ENCODE results near the gene COPA.

The COPA gene

DNA sequence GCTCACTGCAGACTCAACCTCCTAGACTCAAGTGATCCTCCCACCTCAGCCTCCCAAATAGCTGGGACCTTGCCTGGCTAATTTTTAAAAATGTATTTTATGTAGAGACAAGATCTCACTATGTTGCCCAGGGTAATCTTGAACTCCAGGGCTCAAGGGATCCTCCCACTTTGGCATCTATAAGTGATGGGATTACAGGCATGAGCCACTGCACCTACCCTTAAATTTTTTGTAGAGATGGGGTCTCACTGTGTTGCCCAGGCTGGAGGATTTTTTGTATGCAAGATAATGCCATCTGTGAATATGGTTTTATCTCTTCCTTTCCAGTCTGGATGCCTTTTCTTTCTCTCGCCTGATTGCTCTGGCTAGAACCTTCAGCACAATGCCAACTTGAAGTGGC is 72.0 kb downstream of the COPA start:
- DNase-seq: no peak

DNA sequence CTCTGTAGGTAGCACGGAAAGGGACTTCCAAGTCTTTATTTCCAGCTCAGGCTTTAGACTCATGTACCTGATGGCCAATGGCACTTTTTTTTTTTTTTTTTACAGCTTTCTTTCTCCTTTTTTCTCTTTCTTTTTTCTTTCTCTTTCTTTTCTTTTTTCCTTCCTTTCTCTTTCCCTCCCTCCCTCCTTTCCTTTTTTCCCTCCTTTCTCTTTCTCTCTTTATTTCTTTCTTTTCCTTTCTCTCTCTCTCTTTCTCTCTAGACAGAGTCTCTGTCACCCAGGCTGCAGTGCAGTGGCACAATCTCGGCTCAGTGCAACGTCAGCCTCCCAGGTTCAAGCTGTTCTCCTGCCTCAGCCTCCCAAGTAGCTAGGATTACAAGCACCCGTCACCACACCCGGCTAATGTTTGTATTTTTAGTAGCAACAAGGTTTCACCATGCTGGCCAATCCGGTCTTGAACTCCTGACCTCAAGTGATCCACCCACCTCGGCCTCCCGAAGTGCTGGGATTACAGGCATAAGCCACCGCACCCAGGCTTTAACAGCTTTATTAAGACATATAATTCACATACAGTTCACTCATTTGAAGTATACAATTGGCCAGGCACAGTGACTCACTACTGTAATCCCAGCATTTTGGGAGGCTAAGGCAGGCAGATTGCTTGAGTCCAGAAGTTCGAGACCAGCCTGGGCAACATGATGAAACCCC is 75.6 kb downstream of the COPA start:
- no peak for DNase-seq

DNA sequence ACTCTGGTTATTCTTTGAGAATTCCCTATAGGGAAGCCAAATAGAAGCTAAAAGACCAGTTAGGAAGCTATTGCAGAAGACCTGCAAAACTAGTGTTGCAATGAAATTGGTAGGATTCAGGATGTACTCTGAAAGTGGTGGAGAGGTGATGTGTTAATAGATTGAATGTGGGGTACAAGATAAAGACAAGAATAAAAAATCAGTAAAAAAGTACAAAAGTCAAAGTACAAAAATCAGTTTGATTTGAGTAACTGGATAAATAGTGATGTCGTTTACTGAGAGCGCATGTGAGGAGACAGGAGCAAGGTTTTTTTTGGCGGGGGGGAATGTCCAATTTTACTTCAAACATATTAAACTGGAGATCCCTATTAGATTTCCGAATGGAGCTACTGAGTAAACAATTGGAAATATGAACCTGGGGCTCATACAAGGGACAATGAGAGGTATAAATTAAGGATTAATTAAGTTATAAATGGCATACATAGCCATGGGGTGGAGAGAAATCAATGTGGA is 78.2 kb downstream of the COPA start:
- DNase-seq: no peak

DNA sequence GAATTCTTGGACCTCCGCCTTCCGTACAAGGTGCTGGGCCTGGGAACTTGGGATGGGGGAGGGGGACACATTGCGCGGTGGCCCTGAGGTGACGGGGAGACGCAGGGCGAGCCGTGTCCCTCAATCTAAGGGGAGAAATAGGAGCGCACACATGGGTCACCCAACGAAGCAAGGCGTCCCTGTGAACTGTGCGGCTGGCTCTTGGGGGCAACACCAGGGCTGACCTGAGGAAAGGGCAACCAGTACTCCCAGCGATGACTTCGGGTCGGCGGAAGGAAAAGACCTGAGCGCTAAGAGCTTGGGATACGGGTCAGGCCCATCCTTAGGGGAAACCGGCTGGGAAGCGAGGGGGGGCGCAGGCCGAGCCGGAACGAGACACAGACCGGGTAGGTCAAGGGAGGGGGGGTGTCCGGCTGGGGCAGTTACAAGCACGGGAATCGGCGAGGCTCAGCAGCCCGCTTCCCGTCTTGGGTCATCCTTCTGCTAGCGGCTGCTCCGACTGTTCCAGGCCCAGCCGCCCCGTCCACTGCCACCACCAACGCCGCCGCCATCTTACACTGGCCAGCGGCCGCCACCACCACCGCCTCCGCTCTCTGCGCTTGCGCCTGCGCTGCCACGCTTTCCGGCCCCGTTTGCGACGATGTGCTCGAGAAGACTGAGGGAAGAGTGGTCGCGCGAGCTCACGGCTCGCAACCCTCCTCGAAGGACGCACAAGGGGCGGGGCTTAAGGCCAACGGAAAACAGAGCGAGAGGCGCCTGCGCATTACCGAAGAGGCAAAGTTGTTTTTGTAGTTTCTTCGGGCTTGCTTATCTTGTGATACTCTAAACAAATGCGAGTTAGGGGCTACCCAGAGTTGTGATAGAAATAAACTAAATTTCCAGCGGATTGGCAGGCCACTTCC is 80.9 kb downstream of the COPA start, which contains the start of gene DCAF8:
TSS of gene DCAF8 (minus strand) at position 657 of the 902 bp plus-strand sequence. CDS start 18,541 bp downstream, outside the sequence.
- peak; percentile 67 to 98 (median 95) for DNase-seq

DNA sequence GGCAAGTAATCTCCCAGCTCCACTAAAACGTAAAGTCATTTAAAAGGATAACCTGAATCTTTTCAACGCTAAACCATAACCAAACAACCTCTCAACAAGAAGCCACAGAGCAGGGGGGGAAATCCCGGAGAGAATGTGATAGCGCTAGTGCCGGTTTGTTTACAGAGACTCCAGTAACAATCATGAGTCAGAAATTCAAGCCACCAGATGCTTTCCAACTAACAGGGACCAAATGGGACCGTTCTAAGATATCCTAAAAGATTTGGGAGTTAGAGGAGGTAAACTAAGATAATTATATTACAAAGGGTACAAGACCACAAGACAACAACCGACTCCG is 81.5 kb downstream of the COPA start:
- DNase-seq: peak in 6 of 56 donors; percentile 11 to 46 (median 26)

DNA sequence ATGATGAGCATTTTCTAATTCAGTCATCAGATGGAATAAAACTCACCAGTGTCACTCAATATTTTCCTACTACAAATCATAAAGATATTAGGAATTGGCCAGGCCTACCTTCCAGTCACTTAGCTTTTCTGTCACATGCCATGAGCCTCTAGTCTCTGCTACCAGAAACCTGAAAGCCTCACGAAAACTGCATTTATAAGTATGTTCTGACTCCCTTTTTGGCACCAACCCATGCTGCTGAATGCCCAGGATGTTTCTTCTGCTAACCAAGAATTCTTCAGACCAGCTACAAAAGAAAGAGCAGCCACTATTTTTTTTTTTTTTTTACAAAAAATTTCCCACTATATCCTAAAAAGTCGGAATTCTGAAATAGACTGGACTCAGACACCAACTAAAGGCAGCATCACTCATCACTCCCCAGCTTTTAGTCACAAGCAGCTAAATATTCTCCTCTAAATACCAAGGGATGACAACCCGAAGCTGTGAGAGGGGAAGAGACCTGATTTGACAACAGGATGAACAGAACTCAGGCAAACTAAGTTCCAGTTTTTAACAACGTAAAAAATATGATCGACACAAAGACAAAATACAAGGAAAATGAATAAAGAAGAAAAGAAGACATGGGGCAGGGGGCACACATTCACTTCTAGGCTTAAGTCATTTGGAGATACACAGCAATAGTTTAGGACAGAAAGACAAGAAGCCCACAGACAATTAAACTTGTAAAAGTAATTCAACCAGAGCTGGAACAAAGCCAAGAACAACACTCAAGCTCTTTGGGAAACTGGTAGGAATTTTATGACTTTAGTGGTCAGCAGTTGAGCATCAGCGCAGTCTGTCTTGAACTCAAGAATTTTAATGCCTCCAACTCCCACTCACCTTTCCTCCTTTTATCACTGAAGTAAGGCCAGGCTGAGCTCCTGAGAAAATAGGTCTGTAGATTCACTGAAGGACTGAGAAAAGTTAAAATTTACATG is 82.4 kb downstream of the COPA start:
- DNase-seq: no peak

DNA sequence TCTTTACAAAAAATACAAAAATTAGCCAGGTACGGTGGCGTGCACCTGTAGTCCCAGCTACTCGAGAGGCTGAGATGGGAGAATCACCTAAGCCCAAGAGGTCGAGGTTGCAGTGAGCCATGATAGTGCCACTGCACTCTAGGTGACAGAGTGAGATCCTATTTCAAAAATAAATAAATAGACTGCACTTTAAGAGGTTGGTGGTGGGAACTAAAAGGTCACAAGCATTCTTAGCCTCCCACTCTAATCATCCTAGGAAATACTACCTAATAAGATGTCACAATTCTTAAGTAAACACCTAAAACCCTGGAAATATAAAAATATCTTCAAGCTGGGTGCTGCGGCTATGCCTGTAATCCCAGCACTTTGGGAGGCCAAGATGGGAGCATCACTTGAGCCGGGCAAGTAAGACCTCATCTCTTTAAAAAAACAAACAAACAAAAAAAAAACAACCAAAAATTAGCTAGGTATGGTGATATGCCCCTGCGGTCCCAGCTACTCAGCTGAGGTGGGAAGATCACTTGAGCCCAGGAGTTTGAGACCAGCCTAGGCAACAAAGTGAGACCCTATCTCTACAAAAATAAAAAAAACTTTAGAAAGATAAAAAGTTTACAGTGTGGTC is 84.8 kb downstream of the COPA start:
- no peak for DNase-seq

DNA sequence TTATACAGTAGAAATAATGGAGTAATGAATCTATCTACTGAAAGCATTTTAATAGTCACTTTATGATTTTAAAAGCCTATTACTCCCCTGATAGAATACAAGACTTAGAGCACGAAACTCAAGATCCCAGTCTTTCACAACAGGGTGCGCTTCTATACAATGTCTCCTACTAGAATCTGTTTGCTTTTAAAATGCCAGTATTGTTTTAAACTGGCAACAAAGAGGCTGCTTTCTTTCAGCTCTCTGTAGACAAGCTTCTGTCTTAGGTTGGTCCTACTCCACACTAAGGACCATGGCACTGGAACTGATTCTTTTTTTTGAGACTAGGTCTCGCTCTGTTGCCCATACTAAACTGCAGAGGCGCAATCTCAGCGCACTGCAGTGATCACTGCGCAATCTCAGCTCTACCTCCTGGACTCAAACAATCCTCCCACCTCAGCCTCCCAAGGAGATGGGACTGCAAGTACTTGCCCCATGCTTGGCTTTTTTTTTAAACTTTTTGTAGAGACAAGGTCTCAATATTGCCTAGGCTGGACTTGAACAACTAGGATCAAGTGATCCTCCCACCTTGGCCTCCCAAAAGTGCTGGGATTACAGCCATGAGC is 85.5 kb downstream of the COPA start:
- no peak for DNase-seq

DNA sequence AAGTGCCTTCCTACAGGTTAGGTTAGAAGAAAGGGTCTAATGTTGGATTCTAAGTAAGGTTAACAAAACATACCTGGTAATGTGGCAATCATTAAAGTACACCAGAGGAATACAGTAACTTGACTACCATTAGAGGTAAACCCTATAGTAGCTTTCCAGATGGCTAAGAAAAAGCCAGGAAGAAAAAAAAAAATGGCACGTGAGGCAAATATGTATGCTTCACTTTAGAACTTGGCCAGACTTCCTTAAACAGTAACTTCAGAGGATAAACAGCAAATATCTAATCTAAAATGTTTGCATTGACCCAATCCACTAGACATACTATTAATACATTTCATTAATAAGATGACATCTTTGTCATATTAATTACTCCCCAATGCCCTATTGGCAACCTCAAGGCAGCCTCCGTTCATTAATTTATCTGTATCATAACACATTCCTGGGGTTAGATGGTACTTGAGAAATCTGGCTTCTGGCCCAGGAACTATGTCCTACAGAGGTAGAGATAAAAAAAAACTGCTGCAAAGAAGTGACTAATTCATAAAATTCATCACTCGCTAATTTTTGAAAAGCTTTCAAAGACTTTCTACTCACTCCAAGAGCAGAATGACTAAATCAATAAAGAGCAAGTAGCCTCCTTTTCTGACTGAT is 86.5 kb downstream of the COPA start:
- DNase-seq: no peak

DNA sequence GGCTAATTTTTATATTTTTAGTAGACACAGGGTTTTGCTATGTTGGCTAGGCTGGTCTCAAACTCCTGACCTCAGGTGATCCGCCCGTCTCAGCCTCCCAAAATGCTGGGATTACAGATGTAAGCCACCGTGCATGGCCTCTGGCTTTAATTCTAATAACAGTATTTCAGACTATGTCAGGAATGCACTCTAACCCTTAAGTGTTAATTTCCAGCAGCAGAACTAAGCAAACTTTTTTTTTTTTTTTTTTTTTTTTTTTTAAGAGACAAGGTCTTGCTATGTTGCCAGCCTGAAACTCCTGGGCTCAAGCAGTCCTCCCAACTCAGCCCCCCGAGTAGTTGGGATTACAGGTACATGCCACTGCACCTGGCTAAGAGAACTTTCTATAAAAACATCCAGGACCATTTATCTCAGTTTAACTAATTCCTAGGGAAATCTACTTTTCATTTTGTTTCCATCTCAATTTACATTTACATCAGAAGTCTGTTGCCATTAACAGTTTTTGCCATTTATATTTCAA is 87.2 kb downstream of the COPA start:
- no peak for DNase-seq

DNA sequence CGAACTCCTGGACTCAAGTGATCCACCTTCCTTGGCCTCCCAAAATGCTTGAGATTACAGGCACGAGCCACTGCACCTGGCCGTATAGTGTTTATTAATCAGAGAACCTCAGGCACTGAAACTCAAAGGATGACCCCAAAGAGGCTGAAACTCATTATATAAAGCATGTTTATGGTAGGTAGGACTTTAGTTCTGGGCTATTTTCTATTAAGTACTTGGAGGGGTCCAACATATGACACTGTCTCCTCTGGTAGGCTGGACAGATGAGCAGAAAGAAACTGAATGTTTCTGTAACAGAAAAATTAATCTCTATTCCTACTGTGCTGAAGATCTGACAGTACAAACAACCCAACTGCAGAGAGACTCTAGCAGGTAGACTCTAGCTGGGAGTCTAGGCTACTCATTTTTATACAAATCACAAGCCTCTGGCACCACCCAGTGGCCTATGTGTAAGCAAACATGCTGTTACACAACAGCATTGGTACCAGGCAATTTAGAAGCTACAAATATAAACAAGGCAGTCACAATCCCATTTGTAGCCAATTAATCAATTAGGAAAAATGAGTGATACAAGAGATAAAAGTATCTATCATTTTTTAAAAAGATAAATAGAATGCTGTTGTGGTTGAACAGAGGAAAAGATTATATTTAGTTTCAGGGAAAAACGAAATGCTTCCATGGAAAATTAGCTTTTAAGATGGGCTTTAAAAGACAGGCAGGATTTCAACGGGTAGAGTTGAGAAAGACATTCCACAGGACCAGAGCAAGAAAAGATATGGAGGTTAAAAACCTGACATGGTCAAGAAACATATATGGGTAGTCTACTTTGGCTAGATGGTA is 91.1 kb downstream of the COPA start:
- DNase-seq: peak in 49 of 56 donors; percentile 4 to 90 (median 62)

DNA sequence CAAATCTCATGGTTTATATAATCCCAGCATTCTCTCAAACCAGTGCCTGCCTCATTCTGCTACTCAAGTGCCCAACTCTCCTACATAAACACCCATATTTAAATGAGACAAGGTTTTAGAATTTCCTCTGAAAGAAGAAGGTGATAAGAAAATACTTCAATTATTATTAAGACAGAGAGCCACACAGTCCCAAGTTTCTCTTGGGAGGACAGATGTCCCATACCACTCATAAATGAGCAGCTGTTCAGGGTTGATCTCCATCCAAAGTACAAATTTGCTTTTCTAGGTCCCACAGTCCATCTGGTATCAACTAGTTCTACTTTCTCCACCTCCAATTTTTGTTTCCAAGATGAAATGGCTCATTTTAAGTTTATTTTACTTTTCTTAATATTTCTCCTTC is 92.0 kb downstream of the COPA start:
- DNase-seq: no peak

DNA sequence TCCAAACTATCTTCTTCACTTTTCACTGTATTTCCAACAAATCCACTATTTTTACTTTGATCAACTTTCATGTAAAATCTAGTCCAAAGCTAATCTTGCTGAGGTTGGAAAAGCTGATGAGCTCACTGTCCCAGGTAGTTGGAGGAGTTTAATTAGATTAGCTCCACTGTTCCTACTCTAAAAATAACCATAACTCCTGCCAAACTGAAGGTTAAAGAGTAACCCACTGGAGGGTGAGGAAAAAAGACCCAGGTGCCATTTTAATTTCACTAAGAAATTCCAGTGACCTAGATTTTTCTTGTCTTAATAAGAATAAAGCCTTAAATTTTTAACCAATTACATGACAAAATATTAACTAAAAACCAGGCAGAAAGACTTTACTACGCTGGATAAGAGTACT is 96.0 kb downstream of the COPA start:
- no peak for DNase-seq

DNA sequence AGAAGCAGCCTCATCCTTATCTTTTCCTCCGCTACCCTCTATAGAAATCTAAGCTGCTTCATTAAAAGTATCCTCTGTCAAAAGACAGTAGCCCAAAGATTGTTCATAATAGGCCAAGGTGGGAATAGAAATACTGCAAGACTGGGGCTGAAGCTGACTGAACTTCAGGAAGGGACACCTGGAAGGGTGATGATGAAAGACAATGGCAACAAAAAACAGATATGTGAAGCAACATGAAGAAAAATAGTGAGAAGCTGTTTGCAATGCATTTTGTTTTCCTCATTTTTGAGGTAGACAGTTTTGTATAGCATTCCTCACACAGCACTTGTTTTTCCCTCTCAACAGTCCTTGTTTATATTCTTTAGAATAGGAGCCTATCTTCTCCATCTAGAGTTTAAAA is 97.6 kb downstream of the COPA start:
- DNase-seq: no peak

DNA sequence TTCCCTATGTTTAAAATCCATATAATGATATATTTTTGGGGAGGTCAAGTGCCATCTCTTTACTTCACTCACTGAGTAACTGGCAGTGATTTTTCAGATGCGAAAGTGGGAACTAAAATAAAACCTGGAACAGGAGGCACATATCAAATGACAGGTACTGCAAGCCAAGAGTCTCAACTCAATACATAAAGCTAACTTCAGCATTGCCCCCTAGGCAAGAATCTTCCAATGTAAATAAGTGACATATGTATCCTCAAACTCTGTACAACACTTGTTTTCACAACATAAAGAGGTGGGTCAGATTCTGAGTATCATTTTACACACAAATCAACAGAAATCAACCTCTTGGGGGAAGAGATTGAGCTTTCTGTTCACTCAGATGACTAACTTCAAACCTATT is 98.8 kb downstream of the COPA start:
- DNase-seq: no peak

DNA sequence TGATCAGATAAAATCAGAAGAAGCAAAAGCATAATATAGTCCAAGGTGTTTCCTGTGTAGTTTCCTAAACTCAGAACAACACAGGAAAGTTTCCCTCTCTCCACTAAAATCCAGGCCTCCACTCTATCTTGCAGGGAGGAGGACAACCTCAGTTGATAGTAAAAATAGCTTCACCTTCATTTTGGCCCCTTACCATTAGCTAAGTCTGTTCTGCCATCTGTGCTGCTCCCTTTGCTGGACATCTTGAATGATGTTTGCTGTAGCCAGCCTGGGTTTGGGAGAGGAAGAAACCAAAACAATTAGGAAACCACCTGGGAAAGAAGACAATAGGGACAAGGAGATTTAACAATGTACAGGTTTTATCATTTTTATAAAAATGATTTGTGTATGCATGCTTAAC is 99.3 kb downstream of the COPA start:
- no peak for DNase-seq

DNA sequence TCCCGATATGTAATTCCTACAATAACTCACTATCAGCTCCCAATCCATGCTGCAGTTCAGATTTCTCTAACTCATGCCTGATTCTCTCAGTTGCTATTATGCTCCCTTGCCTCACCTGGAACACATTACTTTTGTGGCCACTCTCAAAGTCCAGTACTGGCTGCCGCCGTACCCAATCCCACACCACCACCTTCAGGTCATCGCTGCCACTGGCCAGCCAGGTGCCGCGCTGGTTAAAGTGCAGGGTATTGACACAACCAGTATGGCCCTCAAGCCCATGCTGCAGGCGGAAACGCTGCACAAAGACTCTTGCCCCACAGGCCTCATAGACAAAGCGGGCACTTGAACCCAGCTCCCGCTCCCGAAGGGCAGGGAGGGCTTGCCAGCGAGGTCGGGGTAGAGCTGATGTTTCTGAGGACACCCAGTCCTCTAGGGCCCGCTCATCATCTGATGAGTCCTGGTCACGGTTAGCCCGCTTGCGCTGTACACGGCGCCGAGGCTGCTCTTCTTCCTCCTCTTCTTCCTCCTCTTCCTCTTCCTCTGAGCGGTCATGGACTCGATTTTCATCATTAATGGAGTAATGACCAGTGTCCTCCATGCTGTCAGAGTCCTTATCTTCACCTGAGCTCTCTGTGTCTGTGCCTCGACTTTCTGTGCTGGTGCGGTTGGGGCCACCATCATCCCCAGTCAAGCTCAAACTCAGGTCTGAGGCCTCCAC is 103.3 kb downstream of the COPA start:
- no peak for DNase-seq

Measured in amygdala (tissue), 56 donors.